Activated CD8-positive, alpha-beta memory T cell treated with anti-CD3 and anti-CD28 coated beads, Interleukin-2, amount 50 U/mL, for 48 hours (primary cell): ENCODE results near the gene TMEM245.
"Not testable (repeated sequence)": the region's sequence is repeated elsewhere in the genome, so short reads cannot be mapped to it uniquely, and the experiment has no call there.

Experiments
- DNase-seq: peaks from one replicate; pipeline ENCODE4 v3.0.0-alpha.2; 2020

TMEM245 gene

GRCh38 chr9:109132567-109133021 is 12.8 kb upstream of the TMEM245 start:
- DNase-seq: no peak

- DNase-seq: no peak
Observed at GRCh38 chr9:109129470-109130197, 9.9 kb upstream of the TMEM245 start.

GRCh38 chr9:109126671-109127070 is 6.9 kb upstream of the TMEM245 start:
- DNase-seq: not testable (repeated sequence)

- DNase-seq: no peak
Observed at GRCh38 chr9:109124121-109124520, 4.4 kb upstream of the TMEM245 start.

GRCh38 chr9:109122726-109123621 is 3.2 kb upstream of the TMEM245 start:
- no peak for DNase-seq

- no peak for DNase-seq
Observed at GRCh38 chr9:109121232-109121796, 1.6 kb upstream of the TMEM245 start.

GRCh38 chr9:109120204-109120789 is 550 bp upstream of the TMEM245 start:
- no peak for DNase-seq

- DNase-seq: peak; percentile 54
Observed at GRCh38 chr9:109118808-109119438, 824 bp downstream of the TMEM245 start.

- peak; percentile 57 for DNase-seq
Observed at GRCh38 chr9:109117856-109118807, 1.6 kb downstream of the TMEM245 start.

- DNase-seq: no peak
Observed at GRCh38 chr9:109115931-109116526, 3.7 kb downstream of the TMEM245 start.

- no peak for DNase-seq
Observed at GRCh38 chr9:109114670-109115069, 5.1 kb downstream of the TMEM245 start.

GRCh38 chr9:109113892-109114609 is 5.7 kb downstream of the TMEM245 start:
- DNase-seq: no peak

GRCh38 chr9:109113254-109113653 is 6.5 kb downstream of the TMEM245 start:
- DNase-seq: no peak

- DNase-seq: no peak
Observed at GRCh38 chr9:109110329-109111021, 9.3 kb downstream of the TMEM245 start.

GRCh38 chr9:109109967-109110328 is 9.8 kb downstream of the TMEM245 start:
- DNase-seq: no peak

- DNase-seq: no peak
Observed at GRCh38 chr9:109108318-109108717, 11.4 kb downstream of the TMEM245 start.

GRCh38 chr9:109107402-109108240 is 12.1 kb downstream of the TMEM245 start:
- DNase-seq: no peak

- DNase-seq: no peak
Observed at GRCh38 chr9:109101810-109102209, 17.9 kb downstream of the TMEM245 start.

GRCh38 chr9:109101202-109101595 is 18.5 kb downstream of the TMEM245 start:
- DNase-seq: no peak
